Osteocyte (in vitro differentiated cells): ENCODE data around the gene EGLN2. TPM values are rescaled to one million over a fixed set of nuclear protein-coding genes. Genes with fewer than 3 reads are reported as not detected.
"Not testable (repeated sequence)": the region's sequence is repeated elsewhere in the genome, so short reads cannot be mapped to it uniquely, and the experiment has no call there.

Experiments used
- DNase-seq: peaks from one replicate; pipeline ENCODE4 v3.0.0; 2021; ENCODE audit warnings: mixed read lengths; ENCODE audit not compliant: unreplicated experiment; ENCODE audit errors: extremely low spot score
- H3K27ac Mint-ChIP-seq: one replicate; pipeline ENCODE4 v1.8.0; 2021; ENCODE audit warnings: mild to moderate bottlenecking, mixed read lengths; ENCODE audit not compliant: unreplicated experiment
- H3K27me3 Mint-ChIP-seq: one replicate; pipeline ENCODE4 v1.8.0; 2021; ENCODE audit warnings: mixed read lengths; ENCODE audit not compliant: unreplicated experiment
- H3K36me3 Mint-ChIP-seq: one replicate; pipeline ENCODE4 v1.8.0; 2021; ENCODE audit warnings: mixed read lengths; ENCODE audit not compliant: unreplicated experiment
- H3K4me1 Mint-ChIP-seq: one replicate; pipeline ENCODE4 v1.8.0; 2021; ENCODE audit warnings: mixed read lengths; ENCODE audit not compliant: unreplicated experiment
- H3K4me3 Mint-ChIP-seq: one replicate; pipeline ENCODE4 v1.8.0; 2021; ENCODE audit warnings: mild to moderate bottlenecking, moderate library complexity, mixed read lengths; ENCODE audit not compliant: unreplicated experiment
- H3K9me3 Mint-ChIP-seq: one replicate; pipeline ENCODE4 v1.8.0; 2021; ENCODE audit warnings: mixed read lengths; ENCODE audit not compliant: unreplicated experiment
- total RNA-seq: library from RNA; stranded (reverse); gene quantifications from 2 replicates; pipeline ENCODE4 v1.2.1, GENCODE V29; 2021
- TF ChIP-seq, protein P1 (sequence below): fragments of 200-600 bp; sonication (generic); IDR thresholded peaks from 2 replicates; pipeline ENCODE4 v1.5.0; 2021; ENCODE audit warnings: antibody characterized with exemption, mild to moderate bottlenecking, moderate library complexity

EGLN2 gene
- total RNA-seq, 1 donor from 2014 or later, result 104 TPM

DNA sequence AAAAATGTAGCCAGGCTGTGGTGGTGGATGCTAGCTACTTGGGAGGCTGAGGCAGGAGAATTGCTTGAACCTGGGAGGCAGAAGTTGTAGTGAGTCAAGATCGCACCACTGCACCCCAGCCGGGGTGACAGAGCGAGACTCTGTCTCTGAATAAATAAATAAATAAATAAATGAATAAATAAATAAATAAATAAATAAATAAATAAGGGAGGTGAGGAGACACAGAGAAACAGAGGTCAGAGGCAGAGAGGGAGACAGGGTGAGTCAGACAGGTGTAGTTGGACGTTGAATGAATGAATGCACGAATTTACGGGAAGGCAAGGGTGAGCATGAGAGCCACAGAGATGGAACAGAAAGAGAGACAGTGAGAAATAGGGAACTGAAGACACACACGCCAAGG lies 17.9 kb upstream of the EGLN2 start:
- no peak overlapping the region for H3K4me3 Mint-ChIP-seq
- H3K9me3 Mint-ChIP-seq, result no peaks in the 10 kb centered on the region
- H3K27ac Mint-ChIP-seq, result no peak overlapping the region
- TF ChIP-seq, protein P1, sequence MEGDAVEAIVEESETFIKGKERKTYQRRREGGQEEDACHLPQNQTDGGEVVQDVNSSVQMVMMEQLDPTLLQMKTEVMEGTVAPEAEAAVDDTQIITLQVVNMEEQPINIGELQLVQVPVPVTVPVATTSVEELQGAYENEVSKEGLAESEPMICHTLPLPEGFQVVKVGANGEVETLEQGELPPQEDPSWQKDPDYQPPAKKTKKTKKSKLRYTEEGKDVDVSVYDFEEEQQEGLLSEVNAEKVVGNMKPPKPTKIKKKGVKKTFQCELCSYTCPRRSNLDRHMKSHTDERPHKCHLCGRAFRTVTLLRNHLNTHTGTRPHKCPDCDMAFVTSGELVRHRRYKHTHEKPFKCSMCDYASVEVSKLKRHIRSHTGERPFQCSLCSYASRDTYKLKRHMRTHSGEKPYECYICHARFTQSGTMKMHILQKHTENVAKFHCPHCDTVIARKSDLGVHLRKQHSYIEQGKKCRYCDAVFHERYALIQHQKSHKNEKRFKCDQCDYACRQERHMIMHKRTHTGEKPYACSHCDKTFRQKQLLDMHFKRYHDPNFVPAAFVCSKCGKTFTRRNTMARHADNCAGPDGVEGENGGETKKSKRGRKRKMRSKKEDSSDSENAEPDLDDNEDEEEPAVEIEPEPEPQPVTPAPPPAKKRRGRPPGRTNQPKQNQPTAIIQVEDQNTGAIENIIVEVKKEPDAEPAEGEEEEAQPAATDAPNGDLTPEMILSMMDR, result no peak
- no peak for DNase-seq
- peaks cover 18% of the 10 kb centered on the region for H3K4me1 Mint-ChIP-seq
- peaks cover 4% of the 10 kb centered on the region for H3K36me3 Mint-ChIP-seq
- no peaks in the 10 kb centered on the region for H3K27me3 Mint-ChIP-seq

DNA sequence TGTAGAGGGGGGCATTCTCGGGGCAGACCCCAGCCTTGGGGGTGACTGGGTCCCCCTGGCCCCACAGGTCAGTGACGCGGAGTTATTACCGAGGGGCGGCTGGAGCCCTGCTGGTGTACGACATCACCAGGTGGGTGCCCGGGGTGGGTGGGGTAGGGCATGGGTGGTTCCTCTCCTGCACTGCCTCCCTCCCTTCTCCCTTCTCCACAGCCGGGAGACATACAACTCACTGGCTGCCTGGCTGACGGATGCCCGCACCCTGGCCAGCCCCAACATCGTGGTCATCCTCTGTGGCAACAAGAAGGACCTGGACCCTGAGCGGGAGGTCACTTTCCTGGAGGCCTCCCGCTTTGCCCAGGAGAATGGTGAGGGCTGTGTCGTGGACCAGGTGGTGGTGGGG lies 15.3 kb upstream of the EGLN2 start:
- Mint-ChIP-seq H3K36me3 (peaks cover 7% of the 10 kb centered on the region), H3K4me1 (peaks cover 6% of the 10 kb centered on the region), H3K27me3 (no peaks in the 10 kb centered on the region), H3K4me3 (no peak overlapping the region), H3K27ac (no peak overlapping the region), H3K9me3 (no peaks in the 10 kb centered on the region)
- no peak for DNase-seq
- TF ChIP-seq, protein P1, result no peak

DNA sequence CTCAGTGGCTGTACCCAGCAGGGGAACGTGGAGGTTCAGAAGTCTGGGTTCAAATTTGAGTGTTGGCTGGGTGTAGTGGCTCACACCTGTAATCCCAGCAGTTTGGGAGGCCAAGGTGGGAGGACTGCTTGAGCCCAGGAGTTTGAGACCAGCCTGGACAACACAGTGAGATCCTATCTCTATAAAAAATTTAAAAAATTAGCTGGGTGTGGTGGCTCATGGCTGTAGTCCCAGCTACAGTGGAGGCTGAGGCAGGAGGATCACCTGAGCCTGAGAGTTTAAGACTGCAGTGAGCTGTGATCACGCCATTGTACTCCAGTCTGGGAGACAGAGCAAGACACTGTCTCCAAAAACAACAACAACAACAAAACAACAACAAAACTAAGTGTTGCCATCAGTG lies 14.8 kb upstream of the EGLN2 start:
- not testable (repeated sequence) for H3K27ac Mint-ChIP-seq, H3K27me3 Mint-ChIP-seq, DNase-seq, H3K9me3 Mint-ChIP-seq, H3K4me1 Mint-ChIP-seq, H3K4me3 Mint-ChIP-seq, H3K36me3 Mint-ChIP-seq

DNA sequence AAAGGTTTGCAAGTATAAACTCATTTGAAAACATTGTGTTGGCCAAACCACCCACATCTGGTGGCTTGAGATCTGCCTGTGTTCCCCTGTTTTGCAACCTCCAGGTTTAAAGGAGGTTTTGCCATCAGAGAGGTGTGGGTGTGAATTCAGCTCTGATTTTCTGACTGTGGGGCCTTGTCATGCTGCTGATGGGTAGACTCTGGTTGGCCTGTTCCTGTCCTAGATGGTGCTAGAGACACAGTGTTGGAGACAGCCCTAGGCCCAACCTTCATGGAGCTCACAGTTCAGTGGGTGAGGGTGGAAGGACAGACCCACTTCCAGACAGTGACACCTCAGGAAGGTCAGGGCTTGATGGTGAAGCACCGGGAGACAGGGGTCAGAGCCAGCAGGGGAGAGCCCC lies 13.5 kb upstream of the EGLN2 start:
- H3K4me3 Mint-ChIP-seq, result no peak overlapping the region
- H3K27me3 Mint-ChIP-seq, result no peaks in the 10 kb centered on the region
- H3K4me1 Mint-ChIP-seq, result no peaks in the 10 kb centered on the region
- TF ChIP-seq, protein P1, result no peak
- H3K9me3 Mint-ChIP-seq, result no peaks in the 10 kb centered on the region
- H3K36me3 Mint-ChIP-seq, result peaks cover 10% of the 10 kb centered on the region
- no peak overlapping the region for H3K27ac Mint-ChIP-seq
- DNase-seq, result no peak

DNA sequence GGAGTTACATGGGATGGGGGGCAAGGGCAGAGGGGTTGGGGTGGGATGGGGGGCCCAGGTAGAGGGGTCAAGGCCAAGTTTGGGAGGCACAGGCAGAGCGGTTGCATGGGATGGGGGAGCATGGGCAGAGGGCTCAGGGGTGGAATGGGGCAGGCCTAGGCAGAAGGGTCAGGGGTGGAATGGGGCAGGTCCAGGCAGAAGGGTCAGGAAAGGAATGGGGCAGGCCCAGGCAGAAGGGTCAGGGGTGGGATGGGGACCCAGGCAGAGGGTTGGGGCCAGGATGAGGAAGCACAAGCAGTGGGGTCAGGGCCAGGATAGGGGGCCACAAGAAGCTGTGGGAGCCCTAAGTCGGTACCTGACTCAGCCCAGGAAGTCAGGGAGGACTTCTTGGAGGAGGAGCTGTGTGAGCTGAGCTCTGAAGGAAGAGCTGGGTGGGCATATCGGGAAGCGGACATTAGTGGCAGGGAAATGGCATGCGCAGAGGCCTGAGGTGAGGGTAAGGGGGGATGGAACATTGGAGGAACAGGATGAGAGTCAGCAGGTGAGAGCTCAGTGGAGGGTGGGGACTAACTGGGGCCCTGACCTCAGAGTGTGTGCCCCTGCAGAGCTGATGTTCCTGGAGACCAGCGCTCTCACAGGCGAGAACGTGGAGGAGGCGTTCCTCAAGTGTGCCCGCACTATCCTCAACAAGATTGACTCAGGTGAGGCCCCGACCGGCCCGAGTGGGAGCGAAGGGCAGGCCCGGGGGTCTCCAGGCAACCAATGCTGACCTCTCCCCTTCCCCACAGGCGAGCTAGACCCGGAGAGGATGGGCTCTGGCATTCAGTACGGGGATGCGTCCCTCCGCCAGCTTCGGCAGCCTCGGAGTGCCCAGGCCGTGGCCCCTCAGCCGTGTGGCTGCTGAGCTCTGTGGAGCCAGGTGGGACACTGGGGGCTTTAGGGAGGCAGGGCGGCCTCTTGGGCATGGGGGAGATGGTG lies 12.6 kb upstream of the EGLN2 start:
- peaks cover 10% of the 10 kb centered on the region for H3K36me3 Mint-ChIP-seq
- DNase-seq, result no peak
- TF ChIP-seq, protein P1, result no peak
- H3K4me3 Mint-ChIP-seq, result no peak overlapping the region
- no peaks in the 10 kb centered on the region for H3K9me3 Mint-ChIP-seq
- no peaks in the 10 kb centered on the region for H3K4me1 Mint-ChIP-seq
- no peaks in the 10 kb centered on the region for H3K27me3 Mint-ChIP-seq
- H3K27ac Mint-ChIP-seq, result no peak overlapping the region
